ENCODE measurements around the gene SLC35B1.

The SLC35B1 gene

GRCh38 chr17:49748223-49748622 lies 40.5 kb upstream of the SLC35B1 start:
- no peaks in the 10 kb centered on the region for H3K9me3 ChIP-seq (ENCODE audit: severe bottlenecking)
- no peak overlapping the region for H3K27ac ChIP-seq (ENCODE audit: poor library complexity, severe bottlenecking)
- no peak overlapping the region for H3K4me3 ChIP-seq (ENCODE audit: severe bottlenecking)
- H3K4me1 ChIP-seq (ENCODE audit: insufficient read depth, poor library complexity, severe bottlenecking): no peaks in the 10 kb centered on the region
- H3K36me3 ChIP-seq (ENCODE audit: low read depth): no peaks in the 10 kb centered on the region
- no peak for TF ChIP-seq CTCF (IDR thresholded peaks at IDR 0.05; ENCODE audit: poor library complexity, severe bottlenecking)
- DNase-seq (ENCODE audit: low spot score): no peak
- H3K27me3 ChIP-seq (ENCODE audit: insufficient read depth, poor library complexity, severe bottlenecking): no peaks in the 10 kb centered on the region
- ATAC-seq (ENCODE audit: low read depth): no peak

GRCh38 chr17:49747632-49748031 lies 39.9 kb upstream of the SLC35B1 start:
- Histone ChIP-seq H3K4me3 (ENCODE audit: severe bottlenecking) (no peak overlapping the region), H3K27ac (ENCODE audit: poor library complexity, severe bottlenecking) (no peak overlapping the region), H3K36me3 (ENCODE audit: low read depth) (no peaks in the 10 kb centered on the region), H3K4me1 (ENCODE audit: insufficient read depth, poor library complexity, severe bottlenecking) (no peaks in the 10 kb centered on the region), H3K27me3 (ENCODE audit: insufficient read depth, poor library complexity, severe bottlenecking) (no peaks in the 10 kb centered on the region), H3K9me3 (ENCODE audit: severe bottlenecking) (no peaks in the 10 kb centered on the region)
- DNase-seq (ENCODE audit: low spot score) (no peak), ATAC-seq (ENCODE audit: low read depth) (no peak)
- TF ChIP-seq CTCF (IDR thresholded peaks at IDR 0.05; ENCODE audit: poor library complexity, severe bottlenecking): no peak

GRCh38 chr17:49746791-49747490 lies 39.2 kb upstream of the SLC35B1 start:
- no peak for DNase-seq (ENCODE audit: low spot score)
- H3K4me1 ChIP-seq (ENCODE audit: insufficient read depth, poor library complexity, severe bottlenecking): no peaks in the 10 kb centered on the region
- no peak overlapping the region for H3K4me3 ChIP-seq (ENCODE audit: severe bottlenecking)

GRCh38 chr17:49745175-49746139 lies 37.7 kb upstream of the SLC35B1 start:
- no peaks in the 10 kb centered on the region for H3K9me3 ChIP-seq (ENCODE audit: severe bottlenecking)
- DNase-seq (ENCODE audit: low spot score) (no peak), ATAC-seq (ENCODE audit: low read depth) (no peak)
- H3K36me3 ChIP-seq (ENCODE audit: low read depth): no peaks in the 10 kb centered on the region
- H3K27ac ChIP-seq (ENCODE audit: poor library complexity, severe bottlenecking): no peak overlapping the region
- TF ChIP-seq CTCF (IDR thresholded peaks at IDR 0.05; ENCODE audit: poor library complexity, severe bottlenecking): no peak
- H3K4me1 ChIP-seq (ENCODE audit: insufficient read depth, poor library complexity, severe bottlenecking): no peaks in the 10 kb centered on the region
- no peak overlapping the region for H3K4me3 ChIP-seq (ENCODE audit: severe bottlenecking)
- no peaks in the 10 kb centered on the region for H3K27me3 ChIP-seq (ENCODE audit: insufficient read depth, poor library complexity, severe bottlenecking)

More at GRCh38 chr17:49746791-49747490, 39.2 kb upstream of the SLC35B1 start:
- no peaks in the 10 kb centered on the region for H3K27me3 ChIP-seq (ENCODE audit: insufficient read depth, poor library complexity, severe bottlenecking)
- H3K27ac ChIP-seq (ENCODE audit: poor library complexity, severe bottlenecking): no peak overlapping the region
- TF ChIP-seq CTCF (IDR thresholded peaks at IDR 0.05; ENCODE audit: poor library complexity, severe bottlenecking): no peak
- no peak for ATAC-seq (ENCODE audit: low read depth)
- no peaks in the 10 kb centered on the region for H3K36me3 ChIP-seq (ENCODE audit: low read depth)
- H3K9me3 ChIP-seq (ENCODE audit: severe bottlenecking): no peaks in the 10 kb centered on the region

All from RWPE2 (cell line).